ENCODE measurements around the gene DIAPH2.
A peak's percentile ranks its signal among the peaks of the same experiment; 100 is the strongest.

The DIAPH2 gene

GRCh38 chrX:97539970-97540519 lies 855.4 kb downstream of the DIAPH2 start:
- DNase-seq (ENCODE audit: low read depth in 3 of 3, low spot score in 1 of 3) = no peak

- no peak for DNase-seq (ENCODE audit: low read depth in 3 of 3, low spot score in 1 of 3)
Measured at GRCh38 chrX:97547877-97548578, 863.4 kb downstream of the DIAPH2 start.

GRCh38 chrX:97551821-97552220 lies 867.2 kb downstream of the DIAPH2 start:
- DNase-seq (ENCODE audit: low read depth in 3 of 3, low spot score in 1 of 3) = no peak

GRCh38 chrX:97553833-97554232 lies 869.2 kb downstream of the DIAPH2 start:
- DNase-seq (ENCODE audit: low read depth in 3 of 3, low spot score in 1 of 3) = no peak

- no peak for DNase-seq (ENCODE audit: low read depth in 3 of 3, low spot score in 1 of 3)
Measured at GRCh38 chrX:97556359-97556758, 871.7 kb downstream of the DIAPH2 start.

- peak in 2 of 3 donors; percentile 3 to 4 for DNase-seq (ENCODE audit: low read depth in 3 of 3, low spot score in 1 of 3)
Measured at GRCh38 chrX:97563531-97564133, 879.0 kb downstream of the DIAPH2 start.

GRCh38 chrX:97564496-97564895 lies 879.9 kb downstream of the DIAPH2 start:
- DNase-seq (ENCODE audit: low read depth in 3 of 3, low spot score in 1 of 3) = no peak

GRCh38 chrX:97587171-97587570 lies 902.5 kb downstream of the DIAPH2 start:
- DNase-seq (ENCODE audit: low read depth in 3 of 3, low spot score in 1 of 3) = no peak

GRCh38 chrX:97594646-97595224 lies 910.1 kb downstream of the DIAPH2 start:
- no peak for DNase-seq (ENCODE audit: low read depth in 3 of 3, low spot score in 1 of 3)

- DNase-seq (ENCODE audit: low read depth in 3 of 3, low spot score in 1 of 3) = no peak
Measured at GRCh38 chrX:97597954-97598353, 913.3 kb downstream of the DIAPH2 start.

- DNase-seq (ENCODE audit: low read depth in 3 of 3, low spot score in 1 of 3) = no peak
Measured at GRCh38 chrX:97602465-97603258, 918.0 kb downstream of the DIAPH2 start.

- DNase-seq (ENCODE audit: low read depth in 3 of 3, low spot score in 1 of 3) = no peak
Measured at GRCh38 chrX:97605271-97605670, 920.6 kb downstream of the DIAPH2 start.

GRCh38 chrX:97609357-97609756 lies 924.7 kb downstream of the DIAPH2 start:
- no peak for DNase-seq (ENCODE audit: low read depth in 3 of 3, low spot score in 1 of 3)

GRCh38 chrX:97609938-97610337 lies 925.3 kb downstream of the DIAPH2 start:
- no peak for DNase-seq (ENCODE audit: low read depth in 3 of 3, low spot score in 1 of 3)

- DNase-seq (ENCODE audit: low read depth in 3 of 3, low spot score in 1 of 3) = no peak
Measured at GRCh38 chrX:97616883-97617530, 932.4 kb downstream of the DIAPH2 start.

GRCh38 chrX:97619499-97619898 lies 934.9 kb downstream of the DIAPH2 start:
- DNase-seq (ENCODE audit: low read depth in 3 of 3, low spot score in 1 of 3) = no peak

- DNase-seq (ENCODE audit: low read depth in 3 of 3, low spot score in 1 of 3) = no peak
Measured at GRCh38 chrX:97622111-97622510, 937.5 kb downstream of the DIAPH2 start.

GRCh38 chrX:97628326-97628725 lies 943.7 kb downstream of the DIAPH2 start:
- no peak for DNase-seq (ENCODE audit: low read depth in 3 of 3, low spot score in 1 of 3)

- DNase-seq (ENCODE audit: low read depth in 3 of 3, low spot score in 1 of 3) = no peak
Measured at GRCh38 chrX:97628807-97629596, 944.4 kb downstream of the DIAPH2 start.

- DNase-seq (ENCODE audit: low read depth in 3 of 3, low spot score in 1 of 3) = no peak
Measured at GRCh38 chrX:97629597-97629985, 944.9 kb downstream of the DIAPH2 start.

Data from stimulated activated CD4-positive, alpha-beta T cell treated with anti-CD3 and anti-CD28 coated beads, TNF-alpha, amount 100 ng/mL, for 1 hour (primary cell).